Prostate gland (tissue), 2 donors: ENCODE measurements around the gene PLXNB3. TPM values are rescaled to one million over a fixed set of nuclear protein-coding genes. Genes with fewer than 3 reads are reported as not detected.

Experiments used
- DNase-seq: peaks from one replicate; pipeline ENCODE4 v3.0.0-alpha.2; 2019; ENCODE audit warnings: low spot score
- H3K27ac ChIP-seq, 2 donors: fragments of 200-600 bp; sonication (generic); 2 replicates each; pipeline ENCODE4 v1.5.1; 2017 to 2019
- H3K27me3 ChIP-seq: fragments of 200-600 bp; sonication (generic); replicated peaks from 2 replicates; pipeline ENCODE4 v1.5.1; 2019; ENCODE audit not compliant: insufficient read depth
- H3K36me3 ChIP-seq, 2 donors: fragments of 200-600 bp; sonication (generic); 1 replicate in 1 of 2; 2 replicates in 1 of 2; pipeline versions ENCODE4 v1.5.1 to v1.8.1; 2017 to 2019
- H3K4me1 ChIP-seq: fragments of 200-600 bp; sonication (generic); replicated peaks from 2 replicates; pipeline ENCODE4 v1.5.1; 2019
- H3K4me3 ChIP-seq, 2 donors: fragments of 200-600 bp; sonication (generic); 2 replicates each; pipeline ENCODE4 v1.5.1; 2017 to 2019
- H3K9me3 ChIP-seq: fragments of 200-600 bp; sonication (generic); 2 replicates; pipeline ENCODE4 v1.5.1; 2017
- POLR2A ChIP-seq: fragments of 450-650 bp; IDR thresholded peaks from one replicate; pipeline ENCODE4 v1.6.1; 2016; ENCODE audit warnings: antibody characterized with exemption, mild to moderate bottlenecking
- POLR2AphosphoS5 ChIP-seq: sonication (generic); formaldehyde crosslinking; IDR thresholded peaks from one replicate; pipeline ENCODE4 v1.6.1; 2017; ENCODE audit warnings: antibody characterized with exemption
- WGBS: methylation state at CpG from one replicate; pipeline ENCODE4 v1.1.5; 2018; 5-methylcytosine and 5-hydroxymethylcytosine counted together
- intact Hi-C: fragments of 100-400 bp; cut with DNase I; formaldehyde crosslinking; loops from one replicate; pipeline ENCODE4 v1.14.2; 2022
- total RNA-seq, 2 donors: library from RNA; depleted of rRNA; stranded (reverse); fragments of >200 nt; gene quantifications; one replicate each; pipeline ENCODE4 v1.1.0, GENCODE V29; 2016
- TF ChIP-seq, protein P1 (sequence below), 4 experiments: fragments of 200-600 bp in 2 of 4; fragments of 450-650 bp in 2 of 4; sonication (generic) in 2 of 4; IDR thresholded peaks; 1 replicate in 3 of 4; 2 replicates in 1 of 4; pipeline ENCODE4 v1.5.1; 2016 to 2019; ENCODE audit warnings: antibody characterized with exemption in 4 of 4, mild to moderate bottlenecking in 2 of 4, moderate library complexity in 2 of 4

The PLXNB3 gene
- total RNA-seq, 2 donors from 2014 or later = 20.9 to 52.7 TPM

GRCh38 chrX:153780678-153781427 is 16.8 kb downstream of the PLXNB3 start, which contains the start of gene SRPK3:
Gene SRPK3 (plus strand): TSS chrX:153781041. CDS start chrX:153781087, 46 bp downstream.
- Histone ChIP-seq H3K27me3 (no peaks in the 10 kb centered on the region), H3K9me3 (no peaks in the 10 kb centered on the region), H3K36me3 (no peaks in the 10 kb centered on the region), H3K27ac (peak within 1 kb of the TSS in 1 of 2 donors; percentile 51), H3K4me3 (no peak within 1 kb of the TSS), H3K4me1 (no peaks in the 10 kb centered on the region)
- no peak for DNase-seq
- TF ChIP-seq POLR2A (no peak), POLR2AphosphoS5 (no peak)
- TF ChIP-seq, protein P1, sequence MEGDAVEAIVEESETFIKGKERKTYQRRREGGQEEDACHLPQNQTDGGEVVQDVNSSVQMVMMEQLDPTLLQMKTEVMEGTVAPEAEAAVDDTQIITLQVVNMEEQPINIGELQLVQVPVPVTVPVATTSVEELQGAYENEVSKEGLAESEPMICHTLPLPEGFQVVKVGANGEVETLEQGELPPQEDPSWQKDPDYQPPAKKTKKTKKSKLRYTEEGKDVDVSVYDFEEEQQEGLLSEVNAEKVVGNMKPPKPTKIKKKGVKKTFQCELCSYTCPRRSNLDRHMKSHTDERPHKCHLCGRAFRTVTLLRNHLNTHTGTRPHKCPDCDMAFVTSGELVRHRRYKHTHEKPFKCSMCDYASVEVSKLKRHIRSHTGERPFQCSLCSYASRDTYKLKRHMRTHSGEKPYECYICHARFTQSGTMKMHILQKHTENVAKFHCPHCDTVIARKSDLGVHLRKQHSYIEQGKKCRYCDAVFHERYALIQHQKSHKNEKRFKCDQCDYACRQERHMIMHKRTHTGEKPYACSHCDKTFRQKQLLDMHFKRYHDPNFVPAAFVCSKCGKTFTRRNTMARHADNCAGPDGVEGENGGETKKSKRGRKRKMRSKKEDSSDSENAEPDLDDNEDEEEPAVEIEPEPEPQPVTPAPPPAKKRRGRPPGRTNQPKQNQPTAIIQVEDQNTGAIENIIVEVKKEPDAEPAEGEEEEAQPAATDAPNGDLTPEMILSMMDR (IDR thresholded peaks at IDR 0.05) = no peak
- 30% methylated on average over 2 of the region's 52 CpGs for WGBS
- intact Hi-C loops = no loop called here

DNA sequence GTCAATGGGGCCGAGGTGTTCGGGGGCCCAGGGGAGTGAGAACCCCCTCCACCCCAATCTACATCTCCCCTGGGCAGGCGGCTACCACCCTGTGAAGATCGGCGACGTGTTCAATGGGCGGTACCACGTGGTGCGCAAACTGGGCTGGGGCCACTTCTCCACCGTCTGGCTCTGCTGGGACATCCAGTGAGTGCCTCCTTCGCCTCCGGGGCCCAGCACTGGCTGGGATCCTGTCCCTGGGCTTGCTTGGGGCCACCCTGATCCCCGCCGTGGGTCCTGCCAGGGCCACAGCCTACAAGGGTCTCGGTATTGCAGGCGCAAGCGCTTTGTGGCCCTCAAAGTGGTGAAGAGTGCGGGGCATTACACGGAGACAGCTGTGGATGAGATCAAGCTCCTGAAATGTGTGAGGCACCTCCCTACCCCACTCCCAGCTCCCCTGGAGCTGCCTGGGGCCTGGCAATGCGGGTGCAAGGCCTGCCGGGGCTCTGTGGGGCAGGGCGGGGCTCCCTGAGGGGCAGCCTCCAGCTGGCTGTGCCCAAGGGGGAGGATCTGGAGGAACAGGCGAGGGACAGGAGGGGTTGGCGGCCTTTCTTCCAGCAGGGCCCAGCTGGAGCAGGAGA is 17.5 kb downstream of the PLXNB3 start:
- Histone ChIP-seq H3K27ac (peak overlapping the region in 1 of 2 donors; percentile 51), H3K4me3 (no peak overlapping the region), H3K4me1 (no peaks in the 10 kb centered on the region), H3K9me3 (no peaks in the 10 kb centered on the region), H3K27me3 (no peaks in the 10 kb centered on the region), H3K36me3 (no peaks in the 10 kb centered on the region)
- intact Hi-C loops = no loop called here
- 22% methylated on average over 6 of the region's 24 CpGs for WGBS
- TF ChIP-seq POLR2A = no peak
- TF ChIP-seq POLR2AphosphoS5 = no peak
- TF ChIP-seq, protein P1 (IDR thresholded peaks at IDR 0.05) = no peak
- no peak for DNase-seq

DNA sequence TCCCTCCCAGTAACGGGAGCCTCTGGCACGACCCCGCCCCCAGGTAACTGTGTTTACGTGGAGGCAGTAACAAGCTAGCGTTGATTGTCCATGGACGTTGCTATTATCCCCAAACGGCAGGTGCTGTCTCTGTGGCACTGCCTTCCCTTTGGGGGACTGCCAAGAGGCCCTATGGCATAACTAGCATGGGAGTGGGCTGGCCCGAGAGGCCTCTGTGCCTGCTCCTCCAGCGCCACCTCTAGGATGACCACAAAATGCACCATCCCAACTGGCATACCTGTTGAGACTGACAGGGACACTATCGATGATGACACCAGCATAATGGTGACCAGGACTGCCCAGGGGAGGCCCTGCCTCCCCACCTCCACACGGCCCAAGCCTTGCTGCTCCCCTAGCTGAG is 18.3 kb downstream of the PLXNB3 start:
- no CpG with 5 or more reads among the region's 11 CpGs for WGBS
- Histone ChIP-seq H3K36me3 (no peaks in the 10 kb centered on the region), H3K4me3 (no peak overlapping the region), H3K27me3 (no peaks in the 10 kb centered on the region), H3K9me3 (no peaks in the 10 kb centered on the region), H3K4me1 (no peaks in the 10 kb centered on the region), H3K27ac (no peak overlapping the region)
- intact Hi-C loops = no loop called here
- DNase-seq = no peak
- TF ChIP-seq, protein P1 (IDR thresholded peaks at IDR 0.05) = peak in 1 of 4 experiments; percentile 30
- TF ChIP-seq POLR2AphosphoS5 = no peak
- TF ChIP-seq POLR2A = no peak

DNA sequence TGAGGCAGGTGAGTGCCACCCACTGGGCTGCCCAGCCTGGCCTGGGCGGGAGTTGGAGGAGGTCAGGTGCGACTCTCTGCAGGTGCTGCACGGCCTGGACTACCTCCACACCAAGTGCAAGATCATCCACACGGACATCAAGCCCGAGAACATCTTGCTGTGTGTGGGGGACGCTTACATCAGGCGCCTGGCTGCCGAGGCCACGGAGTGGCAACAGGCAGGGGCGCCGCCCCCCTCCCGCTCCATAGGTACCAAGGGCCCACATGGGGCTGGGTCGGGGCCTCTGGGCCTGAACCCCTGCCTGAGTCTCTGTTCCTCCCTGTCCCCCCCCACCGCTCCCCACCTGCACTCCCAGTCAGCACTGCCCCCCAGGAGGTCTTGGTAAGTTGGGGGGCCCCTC is 18.8 kb downstream of the PLXNB3 start:
- Histone ChIP-seq H3K4me1 (no peaks in the 10 kb centered on the region), H3K36me3 (no peaks in the 10 kb centered on the region), H3K9me3 (no peaks in the 10 kb centered on the region), H3K4me3 (no peak overlapping the region), H3K27ac (no peak overlapping the region), H3K27me3 (no peaks in the 10 kb centered on the region)
- WGBS = no CpG with 5 or more reads among the region's 14 CpGs
- TF ChIP-seq POLR2A (no peak), POLR2AphosphoS5 (no peak)
- TF ChIP-seq, protein P1 (IDR thresholded peaks at IDR 0.05) = no peak
- intact Hi-C loops = no loop called here
- no peak for DNase-seq
